HepG2 (cell line): ENCODE results near the gene OR1D5. TPM values are rescaled to one million over a fixed set of nuclear protein-coding genes. Genes with fewer than 3 reads are reported as not detected.

ENCODE experiments used
- ATAC-seq: fragments of 200-7000 bp; cut with Tn5 transposase; 3 replicates; pipeline ENCODE4 v1.9.1; 2020; ENCODE audit warnings: mild to moderate bottlenecking, moderate library complexity
- BruUV-seq: library from RNA; stranded (reverse); fragments of 400-500 nt; replicated peaks from 2 replicates; lab custom pipeline; 2021; lab: Mats Ljungman, UMichigan
- CTCF ChIA-PET: fragments of 300-600 bp; formaldehyde crosslinking; extraction: SDS; loops from one replicate; lab custom pipeline; 2021; ENCODE audit warnings: low total read pairs, inconsistent platforms, low intra/inter-chr PET ratio; lab: Yijun Ruan, JAX
- POLR2A ChIA-PET: fragments of 350-600 bp; sonication (Branson Sonifier 250); formaldehyde crosslinking; loops from one replicate; lab custom pipeline; 2020; ENCODE audit warnings: antibody characterized with exemption, inconsistent platforms; lab: Yijun Ruan, JAX
- DNase-seq: peaks from one replicate; pipeline ENCODE4 v3.0.0-alpha.2; 2015; ENCODE audit warnings: low spot score
- FAIRE-seq: peaks from 3 replicates; lab custom pipeline; 2011; peaks lifted over from hg19 to GRCh38; lab: Jason Lieb, UNC
- H2AFZ ChIP-seq: one replicate; pipeline ENCODE4 v1.6.1; 2011; ENCODE audit warnings: low read length, inconsistent platforms
- H3K27ac ChIP-seq: fragments of 300-600 bp; 3 replicates; pipeline ENCODE4 v1.8.0; 2011; ENCODE audit warnings: mixed run types, mild to moderate bottlenecking, mixed read lengths, low read length, inconsistent platforms; ENCODE audit not compliant: insufficient read depth; ENCODE audit errors: extremely low read length
- H3K27me3 ChIP-seq, 2 experiments: fragments of 200-600 bp in 1 of 2; 2 replicates in 1 of 2; 3 replicates in 1 of 2; pipeline versions ENCODE4 v1.6.0 to v1.8.0; 2011; ENCODE audit warnings: low read length in 2 of 2, mild to moderate bottlenecking in 2 of 2, moderate library complexity in 2 of 2, inconsistent platforms in 1 of 2; ENCODE audit not compliant: insufficient read depth in 2 of 2, control insufficient read depth in 1 of 2
- H3K36me3 ChIP-seq, 2 experiments: fragments of 200-600 bp in 1 of 2; replicated peaks in 1 of 2; 2 replicates in 1 of 2; 3 replicates in 1 of 2; pipeline versions ENCODE4 v1.5.1 to v1.8.0; 2011; ENCODE audit warnings: low read length in 2 of 2, inconsistent platforms in 1 of 2; ENCODE audit not compliant: insufficient read depth in 2 of 2, control insufficient read depth in 1 of 2
- H3K4me1 ChIP-seq: 2 replicates; pipeline ENCODE4 v1.5.1; 2012; ENCODE audit warnings: low read length, inconsistent platforms; ENCODE audit not compliant: insufficient read depth
- H3K4me2 ChIP-seq: 2 replicates; pipeline ENCODE4 v1.6.0; 2011; ENCODE audit warnings: low read depth, low read length, inconsistent platforms
- H3K4me3 ChIP-seq, 3 experiments: fragments of 200-600 bp in 1 of 3; sonication (generic), shearing (Covaris generic) in 1 of 3; replicated peaks in 1 of 3; 2 replicates each; pipeline ENCODE4 v1.5.1; 2011 to 2016; ENCODE audit warnings: low read length in 3 of 3, inconsistent platforms in 2 of 3, low read depth in 2 of 3, mild to moderate bottlenecking in 2 of 3, control low read depth in 1 of 3, mixed read lengths in 1 of 3; ENCODE audit not compliant: insufficient read depth in 1 of 3
- H3K79me2 ChIP-seq: one replicate; pipeline ENCODE4 v1.6.1; 2011; ENCODE audit warnings: low read length, inconsistent platforms; ENCODE audit not compliant: insufficient read depth
- H3K9ac ChIP-seq: 2 replicates; pipeline ENCODE4 v1.6.0; 2011; ENCODE audit warnings: mild to moderate bottlenecking, low read depth, low read length, inconsistent platforms; ENCODE audit not compliant: insufficient read depth
- H3K9me3 ChIP-seq: 2 replicates; pipeline ENCODE4 v1.5.1; 2012; ENCODE audit warnings: mild to moderate bottlenecking, low read length
- H4K20me1 ChIP-seq: 2 replicates; pipeline ENCODE4 v1.6.0; 2011; ENCODE audit warnings: inconsistent platforms, mild to moderate bottlenecking, low read length, moderate library complexity; ENCODE audit not compliant: insufficient read depth
- ATF7-NPFF ChIP-seq: sonication (generic); formaldehyde crosslinking; IDR thresholded peaks from 2 replicates; pipeline ENCODE4 v1.8.1; 2023; ENCODE audit warnings: mild to moderate bottlenecking, low read depth, missing genetic modification reagents, moderate library complexity
- GABPA ChIP-seq, 2 experiments: IDR thresholded peaks; 2 replicates each; pipeline ENCODE4 v1.6.1; 2011 to 2016; ENCODE audit warnings: low read depth in 2 of 2, low read length in 1 of 2, missing biosample characterization in 1 of 2, missing genetic modification characterization in 1 of 2
- GATAD2A ChIP-seq: IDR thresholded peaks from 2 replicates; pipeline ENCODE4 v1.6.1; 2016
- HDAC2 ChIP-seq: sonication (generic); formaldehyde crosslinking; IDR thresholded peaks from 2 replicates; pipeline ENCODE4 v1.4.0; 2020; ENCODE audit warnings: missing genetic modification reagents
- HMGA1 ChIP-seq: sonication (generic); formaldehyde crosslinking; conservative IDR thresholded peaks from 2 replicates; pipeline ENCODE4 v1.4.0; 2020; ENCODE audit warnings: missing genetic modification reagents
- KDM1A ChIP-seq: IDR thresholded peaks from 2 replicates; pipeline ENCODE4 v1.6.1; 2016; ENCODE audit warnings: missing compliant biosample characterization
- MEIS2 ChIP-seq: sonication (generic); formaldehyde crosslinking; IDR thresholded peaks from 2 replicates; pipeline ENCODE4 v1.9.0; 2021; ENCODE audit warnings: mild to moderate bottlenecking, missing genetic modification reagents
- POLR2AphosphoS5 ChIP-seq: IDR thresholded peaks from 2 replicates; pipeline ENCODE4 v1.6.1; 2012; ENCODE audit warnings: low read depth, low read length
- SAFB2 ChIP-seq: sonication (generic); formaldehyde crosslinking; IDR thresholded peaks from 2 replicates; pipeline ENCODE4 v1.5.1; 2020; ENCODE audit warnings: missing genetic modification reagents, low read depth, mild to moderate bottlenecking, borderline replicate concordance
- ZBTB20 ChIP-seq: sonication (generic); formaldehyde crosslinking; IDR thresholded peaks from 2 replicates; pipeline ENCODE4 v1.8.1; 2023; ENCODE audit warnings: missing genetic modification reagents, low read depth, mild to moderate bottlenecking, borderline replicate concordance
- ZNF33A ChIP-seq: sonication (generic); formaldehyde crosslinking; IDR thresholded peaks from 2 replicates; pipeline ENCODE4 v1.5.1; 2020; ENCODE audit warnings: missing genetic modification reagents, mild to moderate bottlenecking, moderate library complexity, borderline replicate concordance
- ZNF639 ChIP-seq: conservative IDR thresholded peaks from 2 replicates; pipeline ENCODE4 v1.6.1; 2018; ENCODE audit warnings: missing genetic modification reagents
- ZNF713 ChIP-seq: sonication (generic); formaldehyde crosslinking; IDR thresholded peaks from 2 replicates; pipeline ENCODE4 v1.4.0; 2020; ENCODE audit warnings: mild to moderate bottlenecking, missing genetic modification reagents
- ZNF747 ChIP-seq: sonication (generic); formaldehyde crosslinking; IDR thresholded peaks from 2 replicates; pipeline ENCODE4 v1.8.1; 2023; ENCODE audit warnings: missing genetic modification reagents, mild to moderate bottlenecking, borderline replicate concordance
- WGBS: methylation state at CpG from one replicate; pipeline ENCODE4 v1.1.6; 2017; ENCODE audit warnings: low lambda C conversion rate; 5-methylcytosine and 5-hydroxymethylcytosine counted together
- in situ Hi-C: cut with HindIII; loops from 2 replicates; pipeline ENCODE4 v1.10.0; 2017; ENCODE audit warnings: low pct_unique_long_range_greater_than_20kb; ENCODE audit not compliant: extremely low pct_ligation_motif_present
- intact Hi-C: fragments of 100-400 bp; cut with micrococcal nuclease; formaldehyde crosslinking; loops from one replicate; pipeline ENCODE4 v1.10.0; 2022; ENCODE audit not compliant: unreplicated experiment
- polyA plus RNA-seq, 8 experiments: library from polyadenylated mRNA; depleted of rRNA in 3 of 8; stranded (reverse) in 7 of 8; unstranded in 1 of 8; fragments of >200 nt; fragmentation: Illumina TruSeq in 4 of 8; extraction: Trizol in 4 of 8; gene quantifications; 2 replicates each; pipeline versions ENCODE4 v1.2.1 to v1.2.3, GENCODE V29; 2011 to 2016; ENCODE audit warnings: low read depth in 4 of 8, missing spikeins in 1 of 8, mixed read lengths in 1 of 8; ENCODE audit not compliant: insufficient read depth in 1 of 8
- total RNA-seq, 5 experiments: library from RNA; depleted of rRNA; stranded (reverse); fragments of >200 nt; fragmentation: Illumina TruSeq; extraction: Trizol; gene quantifications; 2 replicates each; pipeline ENCODE4 v1.2.3, GENCODE V29; 2016; ENCODE audit warnings: low read depth in 1 of 5
- TF ChIP-seq, protein P1 (sequence below): sonication (generic); formaldehyde crosslinking; IDR thresholded peaks from 2 replicates; pipeline ENCODE4 v1.4.0; 2020; ENCODE audit warnings: missing genetic modification reagents
- TF ChIP-seq, protein P2 (sequence below): sonication (generic); formaldehyde crosslinking; IDR thresholded peaks from 2 replicates; pipeline ENCODE4 v1.4.0; 2020; ENCODE audit warnings: mild to moderate bottlenecking, missing genetic modification reagents, borderline replicate concordance
- TF ChIP-seq, protein P3 (sequence below): sonication (generic); formaldehyde crosslinking; IDR thresholded peaks from 2 replicates; pipeline ENCODE4 v1.8.0; 2022; ENCODE audit warnings: missing genetic modification reagents, mild to moderate bottlenecking, borderline replicate concordance

The OR1D5 gene
- total and polyA plus RNA-seq, 2 of the 13 experiments (the other 11 are each of a cell fraction or from before 2014, with no cell fraction given) = not detected

DNA sequence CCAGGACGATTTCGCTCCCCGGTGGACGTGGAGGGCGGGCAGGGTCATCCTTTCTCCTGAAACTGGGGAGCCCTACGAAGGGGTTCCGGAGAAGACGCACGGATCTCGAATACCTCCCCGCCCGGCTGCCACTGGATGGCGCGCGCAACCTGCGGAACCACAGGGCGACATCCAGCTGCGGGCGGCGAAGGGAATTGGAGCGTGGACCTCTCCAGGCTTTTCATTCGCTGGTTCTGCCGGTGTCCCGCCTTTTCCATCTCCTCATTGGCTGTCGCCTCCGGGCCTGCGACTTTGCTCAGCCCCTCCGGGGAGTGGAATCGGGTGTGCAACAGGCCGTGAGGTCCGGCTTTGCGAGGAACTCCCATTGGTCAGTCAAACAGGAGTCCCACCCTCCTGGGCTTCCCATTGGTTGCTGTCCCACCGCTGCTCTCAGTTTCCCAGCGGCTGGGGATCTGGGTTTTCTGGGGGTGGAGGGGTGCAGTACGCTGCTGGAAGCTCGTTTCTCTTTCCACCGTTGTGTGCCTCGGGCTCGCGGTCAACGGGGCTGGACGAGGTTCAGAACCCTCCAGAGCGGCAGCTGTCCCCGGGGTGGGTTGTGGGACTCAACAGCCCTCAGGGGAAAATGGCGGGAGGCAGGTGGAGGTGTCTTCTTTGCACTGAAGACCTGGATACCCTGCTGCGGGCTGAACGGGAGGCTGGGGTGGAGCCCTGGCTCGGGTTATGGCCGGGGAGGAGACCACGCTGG, 14.5 kb downstream of the OR1D5 start:
- Histone ChIP-seq H2AFZ (peak overlapping the region; percentile 62), H3K27me3 (no peaks in the 10 kb centered on the region), H3K79me2 (no peaks in the 10 kb centered on the region), H3K9ac (peak overlapping the region; percentile 44), H3K27ac (no peak overlapping the region), H3K4me2 (peak overlapping the region; percentile 83), H4K20me1 (no peaks in the 10 kb centered on the region), H3K4me1 (0 out of 2 replicates have a peak, but pooled peaks cover 12% of the 10 kb centered on the region), H3K9me3 (peaks cover 4% of the 10 kb centered on the region; the same call in 1 of the 2 replicates), H3K4me3 (peak overlapping the region; percentile 53 to 77 (median 58)), H3K36me3 (no peaks in the 10 kb centered on the region)
- no TSS peak for BruUV-seq
- intact Hi-C loops (no loop called here), in situ Hi-C loops (loop anchor here (10.0 kb wide), 1 partner anchor 616 kb away; the partner anchor contains the start of genes EMC6 and TAX1BP3)
- ATAC-seq = peak; percentile 99
- 7% methylated on average over 3 of the region's 50 CpGs for WGBS
- DNase-seq = peak; percentile 93
- peak; percentile 84 for FAIRE-seq
- ChIA-PET POLR2A (interaction anchor here (1.0 to 1.5 kb wide), 3 partner anchors 587 to 674 kb away, joined by 3 to 6 read pairs (median 3); partner anchors contain the start of genes CTNS, HASPIN and SHPK), CTCF (interaction anchor here (1.2 kb wide), 1 partner anchor 599 kb away, joined by 6 read pairs; no protein-coding TSS in a partner anchor)
- TF ChIP-seq ZNF639 (CRISPR knock-in tag) = no peak
- no peak for TF ChIP-seq POLR2AphosphoS5
- no peak for TF ChIP-seq ZNF33A (CRISPR knock-in tag)
- TF ChIP-seq MEIS2 = no peak
- TF ChIP-seq, protein P1, sequence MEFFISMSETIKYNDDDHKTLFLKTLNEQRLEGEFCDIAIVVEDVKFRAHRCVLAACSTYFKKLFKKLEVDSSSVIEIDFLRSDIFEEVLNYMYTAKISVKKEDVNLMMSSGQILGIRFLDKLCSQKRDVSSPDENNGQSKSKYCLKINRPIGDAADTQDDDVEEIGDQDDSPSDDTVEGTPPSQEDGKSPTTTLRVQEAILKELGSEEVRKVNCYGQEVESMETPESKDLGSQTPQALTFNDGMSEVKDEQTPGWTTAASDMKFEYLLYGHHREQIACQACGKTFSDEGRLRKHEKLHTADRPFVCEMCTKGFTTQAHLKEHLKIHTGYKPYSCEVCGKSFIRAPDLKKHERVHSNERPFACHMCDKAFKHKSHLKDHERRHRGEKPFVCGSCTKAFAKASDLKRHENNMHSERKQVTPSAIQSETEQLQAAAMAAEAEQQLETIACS = no peak
- TF ChIP-seq ATF7-NPFF = no peak
- no peak for TF ChIP-seq KDM1A (CRISPR knock-in tag)
- no peak for TF ChIP-seq HMGA1
- no peak for TF ChIP-seq SAFB2 (CRISPR knock-in tag)
- no peak for TF ChIP-seq ZBTB20 (CRISPR knock-in tag)
- TF ChIP-seq HDAC2 (CRISPR knock-in tag) = no peak
- TF ChIP-seq, protein P2, sequence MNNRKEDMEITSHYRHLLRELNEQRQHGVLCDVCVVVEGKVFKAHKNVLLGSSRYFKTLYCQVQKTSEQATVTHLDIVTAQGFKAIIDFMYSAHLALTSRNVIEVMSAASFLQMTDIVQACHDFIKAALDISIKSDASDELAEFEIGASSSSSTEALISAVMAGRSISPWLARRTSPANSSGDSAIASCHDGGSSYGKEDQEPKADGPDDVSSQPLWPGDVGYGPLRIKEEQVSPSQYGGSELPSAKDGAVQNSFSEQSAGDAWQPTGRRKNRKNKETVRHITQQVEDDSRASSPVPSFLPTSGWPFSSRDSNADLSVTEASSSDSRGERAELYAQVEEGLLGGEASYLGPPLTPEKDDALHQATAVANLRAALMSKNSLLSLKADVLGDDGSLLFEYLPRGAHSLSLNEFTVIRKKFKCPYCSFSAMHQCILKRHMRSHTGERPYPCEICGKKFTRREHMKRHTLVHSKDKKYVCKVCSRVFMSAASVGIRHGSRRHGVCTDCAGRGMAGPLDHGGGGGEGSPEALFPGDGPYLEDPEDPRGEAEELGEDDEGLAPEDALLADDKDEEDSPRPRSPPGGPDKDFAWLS (CRISPR knock-in tag) = 0 out of 2 replicates have a peak, but pooled peaks have one; percentile 56
- 0 out of 2 replicates have a peak, but pooled peaks have one; percentile 36 for TF ChIP-seq ZNF713 (CRISPR knock-in tag)
- TF ChIP-seq GATAD2A = peak; percentile 29; the same call in 1 of the 2 replicates
- no peak for TF ChIP-seq ZNF747 (CRISPR knock-in tag)
- TF ChIP-seq, protein P3, sequence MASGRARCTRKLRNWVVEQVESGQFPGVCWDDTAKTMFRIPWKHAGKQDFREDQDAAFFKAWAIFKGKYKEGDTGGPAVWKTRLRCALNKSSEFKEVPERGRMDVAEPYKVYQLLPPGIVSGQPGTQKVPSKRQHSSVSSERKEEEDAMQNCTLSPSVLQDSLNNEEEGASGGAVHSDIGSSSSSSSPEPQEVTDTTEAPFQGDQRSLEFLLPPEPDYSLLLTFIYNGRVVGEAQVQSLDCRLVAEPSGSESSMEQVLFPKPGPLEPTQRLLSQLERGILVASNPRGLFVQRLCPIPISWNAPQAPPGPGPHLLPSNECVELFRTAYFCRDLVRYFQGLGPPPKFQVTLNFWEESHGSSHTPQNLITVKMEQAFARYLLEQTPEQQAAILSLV (CRISPR knock-in tag) = peak; percentile 29; the same call in 1 of the 2 replicates
- peak; percentile 40 for TF ChIP-seq GABPA (IDR thresholded peaks at IDR 0.05; ENCODE audit: low read depth, low read length)
- peak; percentile 65; the same call in 1 of the 2 replicates for TF ChIP-seq GABPA (CRISPR knock-in tag; IDR thresholded peaks at IDR 0.05; ENCODE audit: low read depth)
